HEK293 (cell line): ENCODE measurements around the gene GTPBP4.

Experiments
- CTCF ChIA-PET: fragments of 350-600 bp; formaldehyde crosslinking; extraction: SDS; loops from one replicate; lab custom pipeline; 2021; ENCODE audit warnings: antibody characterized with exemption; lab: Yijun Ruan, JAX
- POLR2A ChIA-PET: fragments of 300-600 bp; formaldehyde crosslinking; extraction: SDS; loops from one replicate; lab custom pipeline; 2020; ENCODE audit warnings: antibody characterized with exemption, inconsistent platforms; lab: Yijun Ruan, JAX
- H3K27ac ChIP-seq: fragments of 200-500 bp; sonication (Bioruptor generic); 2 replicates; pipeline ENCODE4 v1.5.1; 2014; ENCODE audit warnings: low read depth, low read length, control low read depth, inconsistent platforms; ENCODE audit errors: extremely low read depth
- H3K36me3 ChIP-seq, 2 experiments: fragments of 200-500 bp in 1 of 2; sonication (Bioruptor generic) in 1 of 2; 1 replicate in 1 of 2; 2 replicates in 1 of 2; pipeline ENCODE4 v1.5.1; 2014 to 2017; ENCODE audit warnings: inconsistent platforms in 2 of 2, low read length in 2 of 2; ENCODE audit not compliant: control insufficient read depth in 2 of 2, insufficient read depth in 1 of 2
- H3K4me1 ChIP-seq: fragments of 200-500 bp; sonication (Bioruptor generic); 2 replicates; pipeline ENCODE4 v1.5.1; 2014; ENCODE audit warnings: mild to moderate bottlenecking, low read length, inconsistent platforms; ENCODE audit not compliant: control insufficient read depth, insufficient read depth
- H3K4me3 ChIP-seq: 2 replicates; pipeline ENCODE4 v1.5.1; 2011; ENCODE audit warnings: low read depth, mild to moderate bottlenecking, control low read depth, low read length, moderate library complexity
- H3K9me3 ChIP-seq: fragments of 200-500 bp; sonication (Bioruptor generic); 2 replicates; pipeline ENCODE4 v1.5.1; 2014; ENCODE audit warnings: low read depth, low read length, inconsistent platforms; ENCODE audit not compliant: control insufficient read depth, insufficient read depth
- AEBP2 ChIP-seq: fragments of 450-650 bp; formaldehyde crosslinking; IDR thresholded peaks from 2 replicates; pipeline ENCODE4 v1.5.1; 2016; ENCODE audit warnings: missing biosample characterization, missing genetic modification characterization, borderline replicate concordance
- GLIS1 ChIP-seq: fragments of 450-650 bp; formaldehyde crosslinking; IDR thresholded peaks from 2 replicates; pipeline ENCODE4 v1.5.1; 2016; ENCODE audit warnings: missing biosample characterization, missing genetic modification characterization
- KLF1 ChIP-seq: fragments of 450-650 bp; formaldehyde crosslinking; IDR thresholded peaks from 2 replicates; pipeline ENCODE4 v1.5.1; 2016; ENCODE audit warnings: missing biosample characterization, missing genetic modification characterization
- KLF16 ChIP-seq: fragments of 450-650 bp; formaldehyde crosslinking; IDR thresholded peaks from 2 replicates; pipeline ENCODE4 v1.5.1; 2017; ENCODE audit warnings: missing biosample characterization, missing genetic modification characterization
- SP2 ChIP-seq: fragments of 450-650 bp; formaldehyde crosslinking; IDR thresholded peaks from 2 replicates; pipeline ENCODE4 v1.5.1; 2016; ENCODE audit warnings: missing biosample characterization, missing genetic modification characterization
- ZBTB48 ChIP-seq: fragments of 450-650 bp; formaldehyde crosslinking; IDR thresholded peaks from 2 replicates; pipeline ENCODE4 v1.5.1; 2016; ENCODE audit warnings: missing biosample characterization, missing genetic modification characterization
- ZFP3 ChIP-seq: fragments of 450-650 bp; formaldehyde crosslinking; IDR thresholded peaks from 2 replicates; pipeline ENCODE4 v1.5.1; 2016; ENCODE audit warnings: low read depth, missing biosample characterization, missing genetic modification characterization
- ZNF138 ChIP-seq: fragments of 450-650 bp; formaldehyde crosslinking; IDR thresholded peaks from 2 replicates; pipeline ENCODE4 v1.5.1; 2016; ENCODE audit warnings: missing biosample characterization, missing genetic modification characterization, borderline replicate concordance
- ZNF302 ChIP-seq: fragments of 450-650 bp; formaldehyde crosslinking; IDR thresholded peaks from 2 replicates; pipeline ENCODE4 v1.5.1; 2016; ENCODE audit warnings: missing biosample characterization, missing genetic modification characterization, low read depth
- ZNF341 ChIP-seq: fragments of 450-650 bp; formaldehyde crosslinking; IDR thresholded peaks from 2 replicates; pipeline ENCODE4; 2016; ENCODE audit warnings: low read depth, missing biosample characterization, missing genetic modification characterization
- ZNF416 ChIP-seq: fragments of 450-650 bp; formaldehyde crosslinking; IDR thresholded peaks from 2 replicates; pipeline ENCODE4 v1.5.1; 2016; ENCODE audit warnings: missing biosample characterization, missing genetic modification characterization
- ZNF433 ChIP-seq: fragments of 450-650 bp; formaldehyde crosslinking; IDR thresholded peaks from 2 replicates; pipeline ENCODE4 v1.5.1; 2016; ENCODE audit warnings: missing biosample characterization, missing genetic modification characterization, low read depth
- ZNF48 ChIP-seq: fragments of 450-650 bp; formaldehyde crosslinking; IDR thresholded peaks from 2 replicates; pipeline ENCODE4 v1.5.1; 2016; ENCODE audit warnings: missing biosample characterization, missing genetic modification characterization
- TF ChIP-seq, protein P1 (sequence below): fragments of 450-650 bp; IDR thresholded peaks from 2 replicates; pipeline ENCODE4 v1.5.1; 2018; ENCODE audit warnings: missing biosample characterization, mild to moderate bottlenecking, missing genetic modification characterization
- TF ChIP-seq, protein P2 (sequence below): fragments of 450-650 bp; formaldehyde crosslinking; IDR thresholded peaks from 2 replicates; pipeline ENCODE4 v1.5.1; 2016; ENCODE audit warnings: missing biosample characterization, missing genetic modification characterization, borderline replicate concordance

GTPBP4 gene

DNA sequence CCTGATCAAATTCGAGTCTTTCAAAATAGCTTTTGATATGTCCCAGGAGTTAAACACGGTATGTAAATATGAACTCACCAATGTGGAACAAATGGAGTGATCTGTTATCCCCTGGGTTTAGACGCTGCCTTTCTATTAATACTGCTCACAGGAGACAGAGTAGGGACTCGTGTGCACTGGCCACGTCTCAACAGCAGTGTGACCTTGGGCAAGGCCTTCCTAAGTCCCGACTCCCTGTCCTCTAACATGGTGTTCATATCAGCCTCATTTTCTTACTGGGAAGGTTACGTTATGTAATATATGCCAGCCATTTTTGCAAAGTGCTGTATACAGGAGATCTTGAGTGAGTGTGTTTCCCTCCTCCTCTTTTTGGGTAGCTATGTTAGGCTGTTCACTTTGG is 69.8 kb downstream of the GTPBP4 start:
- no peak for TF ChIP-seq AEBP2 (tag by site-specific recombination)
- no peak for TF ChIP-seq ZNF48
- no peak for TF ChIP-seq ZNF433 (tag by site-specific recombination)
- TF ChIP-seq ZNF302 (tag by site-specific recombination), result no peak
- TF ChIP-seq ZBTB48 (tag by site-specific recombination), result no peak
- ChIA-PET POLR2A (interaction anchor here (1.5 kb wide), 1 partner anchor 10 kb away, joined by 4 read pairs; the partner anchor contains the start of gene IDI1), CTCF (interaction anchor here (0.6 kb wide), 2 partner anchors 11 to 34 kb away, joined by 3 read pairs; no protein-coding TSS in a partner anchor)
- Histone ChIP-seq H3K4me1 (peaks cover 5% of the 10 kb centered on the region), H3K36me3 (peaks cover 0 to 27% of the 10 kb centered on the region in 2 experiments), H3K9me3 (no peaks in the 10 kb centered on the region), H3K27ac (no peak overlapping the region), H3K4me3 (no peak overlapping the region)

GRCh38 chr10:1059902-1060301 is 71.7 kb downstream of the GTPBP4 start:
- no peaks in the 10 kb centered on the region for H3K9me3 ChIP-seq
- TF ChIP-seq KLF16 (no peak), ZNF138 (tag by site-specific recombination) (no peak), KLF1 (tag by site-specific recombination) (0 out of 2 replicates have a peak, but pooled peaks have one; percentile 15), ZNF341 (tag by site-specific recombination) (no peak), ZBTB48 (tag by site-specific recombination) (no peak), ZFP3 (tag by site-specific recombination) (no peak), SP2 (0 out of 2 replicates have a peak, but pooled peaks have one; percentile 6), ZNF416 (no peak), GLIS1 (tag by site-specific recombination) (0 out of 2 replicates have a peak, but pooled peaks have one; percentile 27)
- TF ChIP-seq, protein P1, sequence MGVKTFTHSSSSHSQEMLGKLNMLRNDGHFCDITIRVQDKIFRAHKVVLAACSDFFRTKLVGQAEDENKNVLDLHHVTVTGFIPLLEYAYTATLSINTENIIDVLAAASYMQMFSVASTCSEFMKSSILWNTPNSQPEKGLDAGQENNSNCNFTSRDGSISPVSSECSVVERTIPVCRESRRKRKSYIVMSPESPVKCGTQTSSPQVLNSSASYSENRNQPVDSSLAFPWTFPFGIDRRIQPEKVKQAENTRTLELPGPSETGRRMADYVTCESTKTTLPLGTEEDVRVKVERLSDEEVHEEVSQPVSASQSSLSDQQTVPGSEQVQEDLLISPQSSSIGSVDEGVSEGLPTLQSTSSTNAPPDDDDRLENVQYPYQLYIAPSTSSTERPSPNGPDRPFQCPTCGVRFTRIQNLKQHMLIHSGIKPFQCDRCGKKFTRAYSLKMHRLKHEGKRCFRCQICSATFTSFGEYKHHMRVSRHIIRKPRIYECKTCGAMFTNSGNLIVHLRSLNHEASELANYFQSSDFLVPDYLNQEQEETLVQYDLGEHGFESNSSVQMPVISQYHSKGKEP (tag by site-specific recombination), result no peak
- TF ChIP-seq, protein P2, sequence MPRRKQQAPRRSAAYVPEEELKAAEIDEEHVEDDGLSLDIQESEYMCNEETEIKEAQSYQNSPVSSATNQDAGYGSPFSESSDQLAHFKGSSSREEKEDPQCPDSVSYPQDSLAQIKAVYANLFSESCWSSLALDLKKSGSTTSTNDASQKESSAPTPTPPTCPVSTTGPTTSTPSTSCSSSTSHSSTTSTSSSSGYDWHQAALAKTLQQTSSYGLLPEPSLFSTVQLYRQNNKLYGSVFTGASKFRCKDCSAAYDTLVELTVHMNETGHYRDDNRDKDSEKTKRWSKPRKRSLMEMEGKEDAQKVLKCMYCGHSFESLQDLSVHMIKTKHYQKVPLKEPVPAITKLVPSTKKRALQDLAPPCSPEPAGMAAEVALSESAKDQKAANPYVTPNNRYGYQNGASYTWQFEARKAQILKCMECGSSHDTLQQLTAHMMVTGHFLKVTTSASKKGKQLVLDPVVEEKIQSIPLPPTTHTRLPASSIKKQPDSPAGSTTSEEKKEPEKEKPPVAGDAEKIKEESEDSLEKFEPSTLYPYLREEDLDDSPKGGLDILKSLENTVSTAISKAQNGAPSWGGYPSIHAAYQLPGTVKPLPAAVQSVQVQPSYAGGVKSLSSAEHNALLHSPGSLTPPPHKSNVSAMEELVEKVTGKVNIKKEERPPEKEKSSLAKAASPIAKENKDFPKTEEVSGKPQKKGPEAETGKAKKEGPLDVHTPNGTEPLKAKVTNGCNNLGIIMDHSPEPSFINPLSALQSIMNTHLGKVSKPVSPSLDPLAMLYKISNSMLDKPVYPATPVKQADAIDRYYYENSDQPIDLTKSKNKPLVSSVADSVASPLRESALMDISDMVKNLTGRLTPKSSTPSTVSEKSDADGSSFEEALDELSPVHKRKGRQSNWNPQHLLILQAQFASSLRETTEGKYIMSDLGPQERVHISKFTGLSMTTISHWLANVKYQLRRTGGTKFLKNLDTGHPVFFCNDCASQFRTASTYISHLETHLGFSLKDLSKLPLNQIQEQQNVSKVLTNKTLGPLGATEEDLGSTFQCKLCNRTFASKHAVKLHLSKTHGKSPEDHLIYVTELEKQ (tag by site-specific recombination), result no peak
- H3K36me3 ChIP-seq, result peaks cover 0 to 16% of the 10 kb centered on the region in 2 experiments
- CTCF ChIA-PET, result no interaction called here
- no peak overlapping the region for H3K4me3 ChIP-seq
- no peak overlapping the region for H3K27ac ChIP-seq
- H3K4me1 ChIP-seq, result peaks cover 5% of the 10 kb centered on the region
- POLR2A ChIA-PET, result no interaction called here
